ENCODE data around the gene CD79B.
"Not testable (repeated sequence)": the region's sequence is repeated elsewhere in the genome, so short reads cannot be mapped to it uniquely, and the experiment has no call there.

Gene CD79B

GRCh38 chr17:63911657-63912100 is 20.5 kb downstream of the CD79B start:
- DNase-seq, result peak in 8 of 56 donors; percentile 4 to 26 (median 8)

- no peak for DNase-seq
These were observed 21.0 kb downstream of the CD79B start, which contains the start of gene CSHL1 for GRCh38 chr17:63911041-63911635. Gene CSHL1, minus strand, starts transcription at chr17:63911258. Its CDS starts 62 bp downstream, at chr17:63911196.

GRCh38 chr17:63910096-63910495 is 22.0 kb downstream of the CD79B start:
- no peak for DNase-seq

- DNase-seq, result not testable (repeated sequence)
These were observed 22.5 kb downstream of the CD79B start for GRCh38 chr17:63909586-63909985.

GRCh38 chr17:63907161-63907778 is 24.9 kb downstream of the CD79B start:
- not testable (repeated sequence) for DNase-seq

GRCh38 chr17:63904796-63905195 is 27.3 kb downstream of the CD79B start:
- not testable (repeated sequence) for DNase-seq

- DNase-seq, result not testable (repeated sequence)
These were observed 28.3 kb downstream of the CD79B start for GRCh38 chr17:63903787-63904201.

- DNase-seq, result not testable (repeated sequence)
These were observed 30.2 kb downstream of the CD79B start for GRCh38 chr17:63901971-63902370.

- DNase-seq, result not testable (repeated sequence)
These were observed 33.0 kb downstream of the CD79B start for GRCh38 chr17:63898899-63899798.

GRCh38 chr17:63896524-63897354 is 35.4 kb downstream of the CD79B start, which contains the start of gene CSH1:
Gene CSH1, minus strand, starts transcription at chr17:63896574. Its CDS starts 63 bp downstream, at chr17:63896511.
- DNase-seq, result not testable (repeated sequence)

GRCh38 chr17:63894821-63895220 is 37.3 kb downstream of the CD79B start:
- DNase-seq, result not testable (repeated sequence)

GRCh38 chr17:63894021-63894420 is 38.1 kb downstream of the CD79B start:
- DNase-seq, result not testable (repeated sequence)

GRCh38 chr17:63892316-63893037 is 39.7 kb downstream of the CD79B start:
- not testable (repeated sequence) for DNase-seq

- peak in 21 of 56 donors; percentile 1 to 29 (median 11) for DNase-seq
These were observed 42.9 kb downstream of the CD79B start for GRCh38 chr17:63889026-63889848.

GRCh38 chr17:63885119-63885518 is 47.0 kb downstream of the CD79B start:
- DNase-seq, result not testable (repeated sequence)

GRCh38 chr17:63882626-63883126 is 49.5 kb downstream of the CD79B start:
- not testable (repeated sequence) for DNase-seq

GRCh38 chr17:63881935-63882601 is 50.1 kb downstream of the CD79B start, which contains the start of gene GH2:
Gene GH2, minus strand, starts transcription at chr17:63881944. Its CDS starts 143 bp downstream, at chr17:63881801.
- DNase-seq, result peak in 5 of 56 donors; percentile 1 to 30 (median 3)

GRCh38 chr17:63881337-63881736 is 50.8 kb downstream of the CD79B start:
- DNase-seq, result not testable (repeated sequence)
